HG02840 (cell line): ENCODE data around the gene PGM2L1.
"Not testable (repeated sequence)": the region's sequence is repeated elsewhere in the genome, so short reads cannot be mapped to it uniquely, and the experiment has no call there.

Source experiments
- ATAC-seq: cut with Tn5 transposase; IDR thresholded peaks from one replicate; pipeline ENCODE4 v1.9.1; 2021; ENCODE audit warnings: mild to moderate bottlenecking, moderate library complexity, moderate number of reproducible peaks; ENCODE audit not compliant: unreplicated experiment, low FRiP score

PGM2L1 gene

DNA sequence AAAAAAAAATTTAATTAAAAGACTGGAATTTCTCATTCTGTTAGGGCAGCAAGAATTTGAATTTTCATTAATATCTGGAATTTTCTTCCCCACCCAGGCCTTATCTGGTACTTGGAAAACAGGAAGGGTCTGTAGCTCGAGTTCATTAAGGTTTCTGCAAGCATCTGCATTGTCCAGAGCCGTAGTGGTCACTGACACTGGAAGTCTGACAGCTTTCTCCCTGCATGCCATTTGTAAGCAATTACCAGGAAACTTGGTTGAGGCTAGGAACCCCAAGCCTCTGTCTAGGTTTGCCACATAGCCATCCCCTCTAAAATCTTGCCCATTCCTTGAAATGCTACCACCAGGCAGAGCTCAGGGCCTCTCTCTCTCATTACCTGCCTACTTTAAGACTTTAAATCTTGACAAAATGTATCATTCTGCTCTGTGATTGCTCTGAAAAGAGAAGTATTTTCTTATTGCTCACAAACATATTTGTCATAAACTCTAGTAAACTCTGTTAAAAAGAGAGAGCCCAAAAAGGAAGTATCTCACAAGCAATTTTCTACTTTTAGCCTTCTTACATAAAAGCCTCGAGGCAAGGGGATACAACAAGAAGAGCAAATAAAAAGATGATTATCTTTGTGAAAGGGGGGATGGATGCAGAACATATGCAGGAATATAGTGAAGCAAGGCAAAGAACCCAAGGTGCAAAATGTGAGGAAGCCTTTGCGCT, 5.5 kb upstream of the PGM2L1 start:
- ATAC-seq = no peak

DNA sequence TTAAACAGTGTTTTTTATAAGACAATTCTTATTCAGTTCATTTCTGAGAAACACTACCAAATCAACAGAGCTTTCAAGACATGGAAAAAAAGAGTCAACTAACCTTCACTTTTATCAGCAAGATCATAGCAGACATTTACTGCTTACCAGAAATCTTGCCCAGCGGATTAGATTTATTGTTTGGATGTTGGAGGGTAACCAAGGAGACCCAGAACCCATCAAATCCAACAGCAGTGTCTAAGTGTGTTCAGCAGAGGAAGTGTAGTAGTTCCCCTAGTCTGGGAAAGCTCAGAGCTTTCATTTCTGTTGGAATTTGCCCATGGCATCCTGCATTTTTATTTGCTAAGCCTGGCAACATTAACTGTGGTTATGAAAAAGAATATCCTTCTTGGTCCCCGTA, 2.4 kb upstream of the PGM2L1 start:
- ATAC-seq = no peak

DNA sequence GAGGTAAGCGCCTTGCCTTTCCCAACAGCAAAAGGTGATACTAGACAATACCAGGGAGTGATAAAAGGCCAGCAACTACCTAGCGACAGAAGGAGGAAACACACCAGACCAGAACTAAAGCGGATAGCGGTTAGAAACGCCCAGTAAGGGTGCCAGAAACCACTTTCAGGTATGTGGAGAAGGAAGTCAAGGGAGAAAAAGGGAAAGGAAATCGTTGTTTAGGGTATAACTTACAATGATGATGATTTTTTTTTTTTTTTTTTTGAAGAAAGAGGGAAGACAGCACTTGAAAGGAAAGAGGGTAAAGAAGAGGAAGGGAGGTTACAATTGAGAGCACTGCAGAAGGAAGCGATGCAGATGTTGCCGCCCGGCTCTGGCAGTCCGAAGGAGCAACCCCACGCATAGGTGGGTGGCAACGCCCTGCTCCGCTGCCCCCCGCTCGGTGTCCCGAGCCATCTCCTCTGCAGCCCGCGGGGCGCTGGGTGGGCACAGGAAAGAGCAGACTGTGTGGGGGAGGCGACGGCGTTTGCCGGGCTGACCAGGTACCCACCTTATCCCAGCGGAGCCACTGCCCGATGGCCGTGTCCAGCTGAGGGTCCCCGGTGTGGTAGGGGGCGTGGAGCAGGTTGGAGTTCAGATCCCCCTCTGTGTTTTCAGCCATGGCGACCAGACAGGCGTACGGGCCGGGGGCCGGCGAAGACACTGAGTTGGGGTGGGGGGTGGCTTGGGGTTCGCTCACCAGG, 561 bp downstream of the PGM2L1 start:
- no peak for ATAC-seq

DNA sequence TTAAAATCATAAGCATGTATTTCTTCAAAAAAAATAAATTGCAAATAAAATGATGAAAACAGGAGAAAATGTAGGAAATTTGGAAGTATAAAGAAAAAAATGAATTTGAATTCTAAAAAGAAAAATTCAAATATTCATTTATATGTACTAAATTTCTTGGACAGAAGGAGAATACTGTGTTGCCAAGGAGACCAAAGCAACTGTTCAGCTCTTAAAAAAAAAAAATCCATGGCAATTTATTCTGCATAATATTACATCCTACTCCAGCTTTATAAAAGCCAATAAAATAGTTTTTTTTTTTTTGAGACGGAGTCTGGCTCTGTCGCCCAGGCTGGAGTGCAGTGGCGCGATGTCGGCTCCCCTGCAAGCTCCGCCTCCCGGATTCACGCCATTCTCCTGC, 6.0 kb downstream of the PGM2L1 start:
- no peak for ATAC-seq

DNA sequence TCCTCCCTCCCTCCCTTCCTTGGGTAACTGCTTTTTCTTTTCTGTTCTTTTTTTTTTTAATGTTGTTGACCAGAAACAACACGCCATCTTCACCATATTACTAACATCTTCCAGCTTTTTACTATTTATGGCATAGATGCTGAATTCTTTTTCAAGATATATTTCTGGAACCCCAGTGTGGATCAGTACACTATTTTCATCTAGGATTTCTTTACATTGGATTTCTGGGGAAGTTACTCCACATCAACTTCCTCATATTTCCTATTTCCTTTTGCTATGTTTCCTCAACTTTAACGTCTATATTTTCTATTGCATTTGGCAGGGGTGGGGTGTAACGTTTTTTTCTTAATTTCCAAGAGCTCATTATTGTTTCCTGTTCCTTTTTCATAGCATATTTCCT, 7.0 kb downstream of the PGM2L1 start:
- ATAC-seq = no peak

DNA sequence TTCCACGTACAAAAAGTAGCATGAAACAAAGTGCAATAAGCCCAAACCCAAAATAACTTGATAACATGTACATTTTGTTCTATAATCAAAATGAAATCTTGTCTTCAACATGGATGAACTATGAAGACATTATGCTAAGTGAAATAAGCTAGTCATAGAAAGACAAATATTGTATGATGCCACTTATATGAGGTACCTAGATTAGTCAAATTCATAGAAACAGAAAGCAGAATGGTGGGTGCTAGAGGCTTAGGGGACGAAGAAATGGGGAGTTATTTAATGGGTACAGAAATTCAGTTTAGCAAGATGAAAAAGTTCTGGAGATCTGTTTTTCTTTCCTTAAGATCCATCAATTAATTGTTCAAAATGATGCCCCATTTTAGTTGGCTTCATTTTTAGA, 7.5 kb downstream of the PGM2L1 start:
- ATAC-seq = no peak

DNA sequence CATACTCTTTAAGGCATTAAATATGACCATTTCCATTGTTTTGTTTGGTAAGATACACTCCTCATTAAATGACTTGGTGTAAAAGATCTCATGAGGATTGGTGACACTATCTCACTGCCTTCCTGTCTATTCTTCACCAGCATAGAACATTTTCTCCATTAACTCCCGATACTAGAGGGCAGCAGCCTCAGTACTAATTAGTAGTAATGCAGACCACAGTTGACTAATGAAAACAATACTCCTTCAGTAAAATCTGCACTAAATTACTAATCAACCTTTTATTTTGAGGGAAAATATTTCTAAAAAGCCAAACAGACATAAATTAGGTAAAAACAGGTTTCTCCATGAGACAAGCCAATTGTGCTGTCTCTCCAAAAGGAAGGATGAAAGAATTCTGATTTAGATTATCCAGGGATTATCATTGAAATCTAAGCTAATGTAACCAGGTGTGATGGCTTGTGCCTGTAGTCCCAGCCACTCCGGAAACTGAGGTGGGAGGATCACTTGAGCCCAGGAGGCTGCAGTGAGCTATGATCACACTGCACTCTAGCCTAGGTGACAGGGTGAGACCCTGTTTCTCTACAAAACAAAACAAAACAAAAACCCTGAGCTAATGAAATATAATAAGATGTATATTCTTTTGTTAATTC, 9.4 kb downstream of the PGM2L1 start:
- ATAC-seq = no peak

DNA sequence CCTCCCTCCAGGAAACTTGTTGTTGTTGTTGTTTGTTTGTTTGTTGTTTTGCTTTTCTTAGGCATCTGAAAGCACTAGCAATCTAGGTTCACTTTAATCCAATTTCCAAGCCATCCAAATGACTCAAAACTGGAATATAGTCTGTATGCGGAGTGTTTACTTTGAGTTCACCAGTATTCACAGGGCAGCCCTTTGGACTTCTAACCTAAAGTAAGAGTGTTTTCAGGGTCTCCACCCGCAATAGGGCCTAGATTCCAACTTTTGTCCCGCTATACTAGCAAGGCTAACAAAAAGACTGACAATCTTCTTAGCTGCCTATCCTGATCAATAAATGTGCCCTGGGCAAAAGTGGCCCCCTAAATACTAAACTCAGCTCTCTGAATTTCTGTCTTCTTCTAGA, 13.6 kb downstream of the PGM2L1 start:
- no peak for ATAC-seq

DNA sequence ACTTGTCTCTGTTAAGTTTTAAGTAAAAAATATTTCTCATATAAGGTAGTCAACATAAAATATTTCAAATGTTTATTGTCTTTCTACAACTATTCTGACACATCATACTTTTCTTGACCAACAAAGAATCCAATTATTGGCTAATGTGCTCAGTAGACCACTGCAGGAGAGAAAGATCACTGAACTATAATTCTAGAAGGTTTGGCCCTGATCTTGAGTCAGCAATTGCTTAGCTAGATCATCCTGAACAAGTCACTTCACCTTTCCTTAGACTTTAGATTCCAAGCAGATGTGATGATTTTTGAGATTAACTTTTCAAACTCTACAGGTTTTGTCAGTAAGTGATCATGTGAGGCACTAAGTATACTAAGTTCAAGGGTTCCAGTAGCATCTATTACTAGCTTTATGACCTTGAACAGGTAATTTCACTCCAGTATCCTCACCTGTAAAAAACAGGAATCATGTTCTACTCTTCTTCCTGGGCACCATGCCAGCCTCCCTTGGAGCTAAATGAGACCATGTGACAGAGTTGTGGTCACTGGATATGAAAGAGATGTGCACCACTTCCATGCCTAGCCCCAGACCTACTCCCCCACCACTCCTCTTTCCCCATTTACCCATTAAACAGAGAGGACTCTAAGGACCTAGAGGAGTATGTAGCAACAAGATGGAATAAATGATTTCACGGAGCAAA, 17.3 kb downstream of the PGM2L1 start:
- ATAC-seq = no peak

DNA sequence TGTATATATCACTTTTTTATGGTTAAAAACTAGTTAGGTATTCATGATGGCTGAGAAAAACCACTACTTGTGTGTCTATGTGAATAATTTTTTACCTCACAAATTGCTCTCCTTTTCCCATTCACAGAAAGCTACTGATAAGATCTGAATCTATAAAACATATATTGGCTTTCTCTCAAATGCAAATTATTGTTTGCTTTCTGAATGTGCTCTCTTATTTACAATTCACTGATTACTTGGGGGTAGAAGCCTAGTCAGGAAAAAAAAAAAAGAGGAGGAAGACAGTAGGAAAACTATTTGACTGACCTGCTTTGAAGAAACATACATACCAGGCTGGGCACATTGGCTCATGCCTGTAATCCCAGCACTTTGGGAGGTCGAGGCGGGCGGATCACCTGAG, 20.5 kb downstream of the PGM2L1 start:
- no peak for ATAC-seq

DNA sequence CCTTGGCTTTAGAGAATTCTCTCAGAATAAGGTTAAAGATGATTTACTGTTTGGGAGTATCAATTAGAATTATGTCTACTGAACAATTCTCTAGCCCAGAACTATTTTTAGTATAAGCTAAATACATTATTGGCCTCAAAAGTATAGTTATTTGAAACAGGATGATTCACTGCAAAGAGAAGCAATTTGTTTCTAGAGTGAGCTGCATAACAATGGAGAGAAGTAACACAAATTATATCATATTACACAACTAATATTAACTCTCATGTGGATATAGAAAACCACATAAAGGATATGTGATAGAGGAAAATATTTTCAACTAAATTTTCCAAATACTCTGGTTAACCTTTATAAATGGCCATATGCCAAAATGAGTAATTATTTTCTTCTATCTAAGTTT, 24.9 kb downstream of the PGM2L1 start:
- ATAC-seq = no peak

DNA sequence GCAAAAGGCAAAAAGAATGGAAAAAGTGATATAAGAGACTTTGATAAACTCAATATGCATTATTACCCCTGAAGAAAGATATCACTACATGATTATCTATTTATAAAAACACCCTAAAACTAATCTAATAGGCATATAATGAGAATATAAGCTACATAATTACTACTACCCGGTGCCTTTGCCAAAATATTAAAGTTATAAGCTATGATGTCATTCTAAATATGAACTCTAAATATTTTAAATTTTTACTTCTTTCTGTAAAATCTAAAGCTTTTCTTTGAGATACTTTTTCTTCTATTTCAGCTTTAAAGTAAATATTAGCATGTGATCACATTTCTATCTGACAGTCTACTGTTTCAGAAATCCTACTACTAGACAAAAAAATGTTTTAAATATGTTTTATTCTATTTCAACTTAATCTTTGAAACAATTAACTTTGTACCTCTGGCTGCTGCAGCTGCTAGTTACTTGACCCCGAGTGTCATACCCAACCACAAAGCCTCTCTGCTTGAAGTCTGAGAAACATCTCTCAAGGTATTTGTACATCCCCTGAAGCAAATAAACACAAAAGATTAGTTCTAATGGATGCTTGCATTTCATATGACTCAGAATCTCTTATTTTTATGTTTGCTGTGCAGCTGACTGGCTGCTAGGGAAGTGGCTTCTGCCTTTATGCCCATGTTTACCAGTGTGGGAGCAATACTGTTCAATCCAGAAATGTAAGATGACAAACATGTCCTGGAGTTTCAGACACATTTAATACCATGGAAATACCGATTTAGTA, 26.8 kb downstream of the PGM2L1 start:
- no peak for ATAC-seq

DNA sequence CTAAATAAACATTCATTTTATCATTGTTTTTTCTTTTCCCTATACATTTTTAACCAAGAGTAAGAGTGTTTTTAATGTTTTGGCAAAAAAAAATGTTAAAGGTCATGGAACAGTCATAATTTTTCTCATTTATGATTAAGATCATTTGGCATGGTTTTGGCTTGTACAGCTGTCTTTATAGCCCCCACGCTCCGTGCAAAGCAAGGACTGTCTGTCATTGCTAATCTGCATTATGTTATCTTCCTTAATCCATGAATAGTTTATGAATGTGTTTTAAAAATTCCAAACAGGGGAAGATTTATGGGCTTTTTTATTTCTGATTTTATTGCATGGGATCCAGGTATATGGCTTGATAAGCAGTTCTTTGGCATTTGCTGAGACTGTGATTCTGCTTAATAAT, 28.1 kb downstream of the PGM2L1 start:
- ATAC-seq = no peak

DNA sequence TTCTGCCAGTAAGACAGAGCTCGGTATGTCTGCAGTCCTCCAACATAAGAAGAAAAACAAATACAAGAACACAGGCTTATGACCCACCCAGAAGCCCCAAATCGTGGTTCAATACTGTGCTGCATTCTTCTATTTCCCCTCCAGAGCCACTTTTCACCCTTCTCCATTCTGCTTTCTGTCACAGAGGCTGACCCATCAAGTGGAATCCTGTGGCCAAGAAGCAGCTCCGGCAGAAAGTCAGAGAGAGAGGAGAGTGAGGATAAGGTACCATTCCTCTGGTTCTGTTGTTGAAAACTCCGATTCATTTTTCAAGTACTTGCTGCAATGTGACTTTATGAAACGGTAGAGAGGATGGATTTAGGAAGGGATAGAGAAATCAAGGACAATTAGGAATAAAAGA, 30.4 kb downstream of the PGM2L1 start:
- no peak for ATAC-seq

DNA sequence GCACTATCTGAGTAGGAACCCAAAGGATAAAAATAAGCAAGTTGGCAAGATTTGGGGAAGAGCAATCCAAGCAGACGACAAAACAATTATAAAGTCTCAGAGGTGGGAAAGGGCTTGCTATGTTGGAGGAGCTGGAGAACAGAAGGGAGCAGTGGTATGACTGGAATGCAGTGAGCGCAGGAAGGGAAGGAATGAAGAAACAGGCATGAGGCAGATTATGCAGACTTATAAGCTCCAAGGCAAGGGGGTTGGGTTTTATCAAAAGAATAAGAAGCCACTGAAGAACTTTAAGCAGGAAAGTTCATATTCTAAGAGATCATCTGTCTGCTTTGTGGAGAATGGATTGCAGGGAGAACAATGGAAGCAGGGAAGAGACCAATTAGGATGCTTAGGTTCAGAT, 31.7 kb downstream of the PGM2L1 start:
- no peak for ATAC-seq

DNA sequence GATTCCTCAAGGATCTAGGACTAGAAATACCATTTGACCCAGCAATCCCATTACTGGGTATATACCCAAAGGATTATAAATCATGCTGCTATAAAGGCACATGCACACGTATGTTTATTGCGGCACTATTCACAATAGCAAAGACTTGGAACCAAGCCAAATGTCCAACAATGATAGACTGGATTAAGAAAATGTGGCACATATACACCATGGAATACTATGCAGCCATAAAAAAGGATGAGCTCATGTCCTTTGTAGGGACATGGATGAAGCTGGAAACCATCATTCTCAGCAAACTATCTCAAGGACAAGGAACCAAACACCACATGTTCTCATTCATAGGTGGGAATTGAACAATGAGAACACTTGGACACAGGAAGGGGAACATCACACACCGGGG, 32.4 kb downstream of the PGM2L1 start:
- ATAC-seq = not testable (repeated sequence)

DNA sequence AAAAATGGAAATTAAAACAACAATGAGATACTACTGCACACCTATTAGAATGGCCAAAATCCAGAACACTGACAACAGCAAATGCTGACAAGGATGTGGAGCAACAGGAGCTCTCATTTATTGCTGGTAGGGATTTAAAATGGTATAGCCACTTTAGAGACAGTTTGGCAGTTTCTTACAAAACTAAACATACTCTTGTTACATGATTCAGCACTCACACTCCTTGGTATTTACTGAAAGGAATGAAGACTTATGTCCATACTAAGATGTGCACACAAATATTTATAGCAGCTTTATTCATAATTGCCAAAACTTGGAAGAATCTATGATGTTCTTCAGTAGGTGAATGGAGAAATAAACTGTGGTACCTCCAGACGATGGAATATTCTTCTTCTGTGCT, 40.8 kb downstream of the PGM2L1 start:
- no peak for ATAC-seq

DNA sequence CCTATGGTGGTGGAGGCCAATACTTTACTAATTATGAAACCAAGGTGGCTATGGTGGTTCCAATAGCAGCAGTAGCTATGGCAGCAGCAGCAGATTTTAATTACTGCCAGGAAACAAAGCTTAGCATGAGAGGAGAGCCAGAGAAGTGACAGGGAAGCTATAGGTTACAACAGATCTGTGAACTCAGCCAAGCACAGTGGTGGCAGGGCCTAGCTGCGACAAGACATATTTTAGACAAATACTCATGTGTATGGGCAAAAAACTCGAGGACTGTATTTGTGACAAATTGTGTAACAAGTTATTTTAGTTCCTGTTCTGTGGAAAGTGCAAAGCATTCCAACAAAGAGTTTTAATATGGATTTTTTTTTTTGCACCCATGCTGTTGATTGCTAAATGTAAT, 42.6 kb downstream of the PGM2L1 start:
- ATAC-seq = no peak

DNA sequence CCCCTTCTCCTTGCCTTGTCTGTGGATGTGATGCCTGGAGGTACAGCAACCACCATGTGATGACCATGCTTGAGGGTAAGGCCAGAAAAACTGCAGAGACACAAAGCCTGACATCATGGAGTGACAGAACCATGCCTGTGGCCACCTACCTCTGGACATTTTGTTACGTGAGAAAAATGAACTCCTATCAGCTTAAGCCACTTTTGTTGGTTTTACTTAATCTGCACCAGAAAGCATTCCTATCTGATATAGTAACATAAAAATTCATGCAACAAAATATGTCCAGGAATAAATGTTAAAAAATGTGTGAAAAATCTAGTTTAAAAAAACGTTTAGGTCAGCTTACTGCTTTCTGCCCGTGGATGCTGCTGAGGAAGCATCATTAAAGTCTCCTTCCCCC, 44.2 kb downstream of the PGM2L1 start:
- no peak for ATAC-seq

DNA sequence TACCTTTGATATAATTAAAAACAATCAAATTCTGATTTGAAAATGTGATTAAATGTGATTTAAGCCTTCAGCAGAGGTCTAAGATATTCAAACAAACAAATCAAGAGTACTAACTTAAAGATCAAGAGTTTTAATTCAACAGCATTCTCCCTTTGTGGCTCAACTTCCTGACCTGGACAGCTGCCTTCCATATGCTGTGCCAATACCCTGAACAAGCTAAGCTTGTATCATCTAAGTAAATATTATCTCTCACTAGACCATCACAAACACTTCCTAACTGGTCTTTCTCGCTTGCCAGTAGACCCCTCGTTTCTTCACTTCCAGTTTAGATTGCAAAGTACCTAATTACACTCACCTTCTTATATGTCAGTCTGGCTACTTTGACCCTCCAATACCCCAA, 50.9 kb downstream of the PGM2L1 start:
- no peak for ATAC-seq
